B cell (primary cell): ENCODE measurements around the gene ZNF33A. TPM values are rescaled to one million over a fixed set of nuclear protein-coding genes. Genes with fewer than 3 reads are reported as not detected.
A peak's percentile ranks its signal among the peaks of the same experiment; 100 is the strongest.

Experiments
- ATAC-seq: fragments of 200-7000 bp; cut with Tn5 transposase; one replicate; pipeline ENCODE4 v1.10.0; 2021; ENCODE audit warnings: low read depth, mild to moderate bottlenecking, moderate number of reproducible peaks, moderate library complexity
- CTCF ChIA-PET: fragments of 350-600 bp; sonication (Branson Sonifier 250); formaldehyde crosslinking; loops from one replicate; lab custom pipeline; 2021; ENCODE audit warnings: antibody characterized with exemption, inconsistent platforms; lab: Charles Lee
- POLR2A ChIA-PET: fragments of 350-600 bp; sonication (Branson Sonifier 250); formaldehyde crosslinking; loops from one replicate; lab custom pipeline; 2021; ENCODE audit warnings: antibody characterized with exemption; lab: Charles Lee
- DNase-seq: peaks from one replicate; pipeline ENCODE4 v3.0.0; 2013
- H2AFZ ChIP-seq: 2 replicates; pipeline ENCODE4 v1.6.1; 2012; ENCODE audit warnings: mild to moderate bottlenecking, low read depth, low read length; ENCODE audit not compliant: insufficient read depth, poor library complexity, severe bottlenecking
- H3K27ac ChIP-seq, 2 donors: 1 replicate in 1 of 2; 2 replicates in 1 of 2; pipeline ENCODE4 v1.5.1; 2012 to 2013; ENCODE audit warnings: low read length in 2 of 2, mild to moderate bottlenecking in 2 of 2, moderate library complexity in 1 of 2
- H3K27me3 ChIP-seq, 4 experiments: fragments of 200-600 bp in 1 of 4; sonication (generic) in 1 of 4; replicated peaks in 1 of 4; 1 replicate in 2 of 4; 2 replicates in 2 of 4; pipeline versions ENCODE4 v1.6.1 to v1.7.0; 2013 to 2016; ENCODE audit warnings: low read length in 3 of 4, mild to moderate bottlenecking in 2 of 4, mixed read lengths in 1 of 4, moderate library complexity in 1 of 4; ENCODE audit not compliant: insufficient read depth in 4 of 4, control insufficient read depth in 3 of 4; ENCODE audit errors: control extremely low read depth in 1 of 4
- H3K36me3 ChIP-seq, 2 experiments: replicated peaks in 1 of 2; 1 replicate in 1 of 2; 2 replicates in 1 of 2; pipeline versions ENCODE4 v1.6.1 to v1.7.1; 2013; ENCODE audit warnings: low read length in 1 of 2; ENCODE audit not compliant: insufficient read depth in 2 of 2, control insufficient read depth in 1 of 2; ENCODE audit errors: control extremely low read depth in 1 of 2, extremely low read depth in 1 of 2
- H3K4me1 ChIP-seq, 2 donors: fragments of 200-600 bp in 1 of 2; sonication (generic) in 1 of 2; 1 replicate in 1 of 2; 2 replicates in 1 of 2; pipeline versions ENCODE4 v1.5.1 to v1.6.1; 2013 to 2017; ENCODE audit warnings: low read length in 2 of 2; ENCODE audit not compliant: control insufficient read depth in 2 of 2, insufficient read depth in 2 of 2
- H3K4me2 ChIP-seq: replicated peaks from 2 replicates; pipeline ENCODE3; 2012; ENCODE audit warnings: mild to moderate bottlenecking, low read depth, low read length; ENCODE audit not compliant: poor library complexity, severe bottlenecking
- H3K4me3 ChIP-seq, 5 experiments: fragments of 200-600 bp in 1 of 5; sonication (generic) in 1 of 5; 1 replicate in 3 of 5; 2 replicates in 2 of 5; pipeline versions ENCODE4 v1.5.1 to v1.7.0; 2011 to 2016; ENCODE audit warnings: low read length in 4 of 5, mild to moderate bottlenecking in 4 of 5, low read depth in 2 of 5, control low read depth in 1 of 5, moderate library complexity in 1 of 5; ENCODE audit not compliant: insufficient read depth in 1 of 5; ENCODE audit errors: control extremely low read depth in 1 of 5, extremely low read depth in 1 of 5
- H3K79me2 ChIP-seq: fragments of 200-600 bp; sonication (generic); one replicate; pipeline ENCODE4 v1.6.0; 2016; ENCODE audit warnings: low read length; ENCODE audit not compliant: control insufficient read depth, insufficient read depth
- H3K9ac ChIP-seq: fragments of 200-600 bp; sonication (generic); 2 replicates; pipeline ENCODE4 v1.6.1; 2017; ENCODE audit warnings: mild to moderate bottlenecking, low read length, moderate library complexity
- H3K9me3 ChIP-seq, 3 donors: one replicate each; pipeline versions ENCODE4 v1.6.1 to v1.7.1; 2013; ENCODE audit warnings: low read length in 2 of 3; ENCODE audit not compliant: control insufficient read depth in 2 of 3, insufficient read depth in 1 of 3; ENCODE audit errors: control extremely low read depth in 1 of 3
- H4K20me1 ChIP-seq: 2 replicates; pipeline ENCODE4 v1.6.0; 2012; ENCODE audit warnings: mild to moderate bottlenecking, low read length; ENCODE audit not compliant: insufficient read depth, control insufficient read depth, poor library complexity, severe bottlenecking
- H3K27ac Mint-ChIP-seq: one replicate; pipeline ENCODE4 v1.8.0; 2021; ENCODE audit warnings: mixed read lengths
- H3K27me3 Mint-ChIP-seq: one replicate; pipeline ENCODE4 v1.8.0; 2021; ENCODE audit warnings: mixed read lengths
- H3K4me1 Mint-ChIP-seq: one replicate; pipeline ENCODE4 v1.8.0; 2021; ENCODE audit warnings: mixed read lengths
- H3K4me3 Mint-ChIP-seq: one replicate; pipeline ENCODE4 v1.8.0; 2021; ENCODE audit warnings: mixed read lengths
- H3K9me3 Mint-ChIP-seq: one replicate; pipeline ENCODE4 v1.8.0; 2022; ENCODE audit warnings: mixed read lengths; ENCODE audit not compliant: insufficient read depth
- CTCF ChIP-seq: fragments of 200-600 bp; IDR thresholded peaks from one replicate; pipeline ENCODE4 v1.8.0; 2022; ENCODE audit warnings: antibody characterized with exemption, mild to moderate bottlenecking
- EZH2 ChIP-seq: IDR thresholded peaks from 2 replicates; pipeline ENCODE4 v1.6.1; 2012; ENCODE audit warnings: borderline replicate concordance, low read depth, mild to moderate bottlenecking, moderate library complexity, low read length; ENCODE audit not compliant: insufficient read depth, poor library complexity, severe bottlenecking
- WGBS: methylation state at CpG from one replicate; pipeline ENCODE4 v1.1.5; 2013; ENCODE audit warnings: missing lambda C conversion rate; ENCODE audit not compliant: insufficient coverage; 5-methylcytosine and 5-hydroxymethylcytosine counted together
- intact Hi-C: fragments of 100-400 bp; cut with micrococcal nuclease; formaldehyde crosslinking; loops from one replicate; pipeline ENCODE4 v1.10.0; 2022
- polyA plus RNA-seq: library from polyadenylated mRNA; depleted of rRNA; stranded (reverse); fragments of >200 nt; gene quantifications from 2 replicates; pipeline ENCODE4 v1.2.3, GENCODE V29; 2012
- total RNA-seq, 2 donors: library from RNA; stranded (reverse); fragments of 120-200 nt in 1 of 2; gene quantifications; 1 replicate in 1 of 2; 2 replicates in 1 of 2; pipeline versions ENCODE4 v1.2.3 to v1.2.4, GENCODE V29; 2013 to 2022

Gene ZNF33A
- total and polyA plus RNA-seq, 2 donors (not counting 1 experiment from before 2014, with no cell fraction given): 20.3 to 86.6 TPM

GRCh38 chr10:38038107-38038931 is 27.8 kb downstream of the ZNF33A start:
- H3K4me3 Mint-ChIP-seq: peak overlapping the region; percentile 76
- POLR2A ChIA-PET: no interaction called here
- Histone ChIP-seq H3K79me2 (peaks cover 41% of the 10 kb centered on the region), H3K27ac (peak overlapping the region; percentile 76 to 81), H3K4me2 (peak overlapping the region; percentile 61), H3K9ac (peak overlapping the region; percentile 58), H3K9me3 (peaks cover 0 to 4% (median 1%) of the 10 kb centered on the region in 3 donors), H3K36me3 (peaks cover 8 to 38% of the 10 kb centered on the region in 2 experiments), H3K4me3 (peak overlapping the region in 4 of 5 experiments; percentile 22 to 48 (median 35)), H3K27me3 (no peaks in the 10 kb centered on the region), H4K20me1 (no peaks in the 10 kb centered on the region), H3K4me1 (peaks cover 9 to 14% of the 10 kb centered on the region in 2 donors), H2AFZ (peak overlapping the region; percentile 14)
- TF ChIP-seq CTCF (no peak), EZH2 (no peak)
- CTCF ChIA-PET: no interaction called here
- peaks cover 32% of the 10 kb centered on the region for H3K4me1 Mint-ChIP-seq
- H3K9me3 Mint-ChIP-seq: no peaks in the 10 kb centered on the region
- peak overlapping the region; percentile 89 for H3K27ac Mint-ChIP-seq
- ATAC-seq (peak; percentile 90), DNase-seq (peak; percentile 64)
- WGBS: no CpG with 5 or more reads among the region's 7 CpGs
- intact Hi-C loops: loop anchor here (1.0 kb wide), 2 partner anchors 28 to 56 kb away; partner anchors contain the start of genes ZNF33A and ZNF37A
- H3K27me3 Mint-ChIP-seq: no peaks in the 10 kb centered on the region

- Mint-ChIP-seq H3K4me1 (peaks cover 32% of the 10 kb centered on the region), H3K9me3 (no peaks in the 10 kb centered on the region), H3K4me3 (peak overlapping the region; percentile 76), H3K27ac (peak overlapping the region; percentile 89), H3K27me3 (no peaks in the 10 kb centered on the region)
- POLR2A ChIA-PET: no interaction called here
- no peak for ATAC-seq
- Histone ChIP-seq H3K4me3 (no peak overlapping the region), H3K9ac (peak overlapping the region; percentile 58), H3K27me3 (no peaks in the 10 kb centered on the region), H2AFZ (no peak overlapping the region), H3K4me1 (peaks cover 9 to 14% of the 10 kb centered on the region in 2 donors), H3K9me3 (peaks cover 0 to 4% (median 1%) of the 10 kb centered on the region in 3 donors), H4K20me1 (no peaks in the 10 kb centered on the region), H3K36me3 (peaks cover 8 to 36% of the 10 kb centered on the region in 2 experiments), H3K4me2 (peak overlapping the region; percentile 61), H3K27ac (peak overlapping the region; percentile 76 to 81), H3K79me2 (peaks cover 44% of the 10 kb centered on the region)
- CTCF ChIA-PET: no interaction called here
- DNase-seq: no peak
- intact Hi-C loops: loop anchor here (1.0 kb wide), 3 partner anchors 29 to 63 kb away; partner anchors contain the start of genes ZNF25, ZNF33A and ZNF37A
- no peak for TF ChIP-seq EZH2
- no peak for TF ChIP-seq CTCF
These were observed 28.4 kb downstream of the ZNF33A start for GRCh38 chr10:38038932-38039245.
